Loucy (cell line): ENCODE data around the gene DYNLL1.
"Not testable (repeated sequence)": the region's sequence is repeated elsewhere in the genome, so short reads cannot be mapped to it uniquely, and the experiment has no call there.

Experiments used
- EZH2phosphoT487 ChIP-seq: fragments of 200-600 bp; IDR thresholded peaks from 2 replicates; pipeline ENCODE4 v1.6.1; 2018; ENCODE audit warnings: antibody characterized with exemption, mild to moderate bottlenecking, moderate library complexity, borderline replicate concordance
- TF ChIP-seq, protein P1 (sequence below): fragments of 200-600 bp; sonication (generic); conservative IDR thresholded peaks from 2 replicates; pipeline ENCODE4 v1.5.1; 2014; ENCODE audit warnings: mild to moderate bottlenecking, antibody characterized with exemption, low read length

DNA sequence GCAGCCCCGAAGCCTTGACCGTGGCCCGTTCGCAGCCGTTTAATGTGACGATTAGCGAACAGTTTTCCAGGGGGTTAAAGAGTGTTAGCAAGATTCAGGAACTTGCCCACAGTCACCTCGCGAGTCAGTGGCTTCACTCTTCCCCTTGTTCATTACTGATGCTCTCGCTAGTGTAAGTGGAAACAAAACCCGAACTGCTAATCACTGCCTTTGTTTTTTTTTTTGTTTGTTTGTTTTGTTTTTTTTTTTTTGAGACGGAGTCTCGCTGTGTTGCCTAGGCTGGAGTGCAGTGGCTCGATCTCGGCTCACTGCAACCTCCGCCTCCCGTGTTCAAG lies 49.1 kb upstream of the DYNLL1 start:
- TF ChIP-seq, protein P1, sequence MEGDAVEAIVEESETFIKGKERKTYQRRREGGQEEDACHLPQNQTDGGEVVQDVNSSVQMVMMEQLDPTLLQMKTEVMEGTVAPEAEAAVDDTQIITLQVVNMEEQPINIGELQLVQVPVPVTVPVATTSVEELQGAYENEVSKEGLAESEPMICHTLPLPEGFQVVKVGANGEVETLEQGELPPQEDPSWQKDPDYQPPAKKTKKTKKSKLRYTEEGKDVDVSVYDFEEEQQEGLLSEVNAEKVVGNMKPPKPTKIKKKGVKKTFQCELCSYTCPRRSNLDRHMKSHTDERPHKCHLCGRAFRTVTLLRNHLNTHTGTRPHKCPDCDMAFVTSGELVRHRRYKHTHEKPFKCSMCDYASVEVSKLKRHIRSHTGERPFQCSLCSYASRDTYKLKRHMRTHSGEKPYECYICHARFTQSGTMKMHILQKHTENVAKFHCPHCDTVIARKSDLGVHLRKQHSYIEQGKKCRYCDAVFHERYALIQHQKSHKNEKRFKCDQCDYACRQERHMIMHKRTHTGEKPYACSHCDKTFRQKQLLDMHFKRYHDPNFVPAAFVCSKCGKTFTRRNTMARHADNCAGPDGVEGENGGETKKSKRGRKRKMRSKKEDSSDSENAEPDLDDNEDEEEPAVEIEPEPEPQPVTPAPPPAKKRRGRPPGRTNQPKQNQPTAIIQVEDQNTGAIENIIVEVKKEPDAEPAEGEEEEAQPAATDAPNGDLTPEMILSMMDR, result not testable (repeated sequence)
- not testable (repeated sequence) for TF ChIP-seq EZH2phosphoT487
